Breast epithelium (tissue), 3 donors: Measurements from ENCODE around the gene MCRS1. TPM values are rescaled to one million over a fixed set of nuclear protein-coding genes. Genes with fewer than 3 reads are reported as not detected.

ENCODE experiments used
- total RNA-seq, 3 donors: library from RNA; depleted of rRNA; stranded (reverse); fragments of >200 nt; gene quantifications; one replicate each; pipeline ENCODE4 v1.1.0, GENCODE V29; 2016

Gene MCRS1
- total RNA-seq, 3 donors from 2014 or later = 37.6 to 52.4 (median 52.1) TPM

Other genes with a start within 250 kb of the MCRS1 start
- 1 to 10 TPM in 1 of 3 donors, under 1 TPM in 2; 0.29 to 1.8 (median 0.66) TPM for gene TROAP, start 244.9 kb downstream of the MCRS1 start, total RNA-seq
- under 1 TPM in 2 of 3 donors, not detected in 1; 0.33 to 0.44 TPM for gene C1QL4, start 231.0 kb downstream of the MCRS1 start, total RNA-seq
- gene DNAJC22, start 221.3 kb downstream of the MCRS1 start, total RNA-seq = 1 to 10 TPM in 2 of 3 donors, not detected in 1; 3.6 to 5.0 TPM
- gene SPATS2, start 200.7 kb downstream of the MCRS1 start, total RNA-seq = 10 to 100 TPM; 13.8 to 24.0 (median 22.0) TPM
- gene KCNH3, start 29.1 kb downstream of the MCRS1 start, total RNA-seq = 1 to 10 TPM in 1 of 3 donors, under 1 TPM in 1, not detected in 1; 0.66 to 1.3 TPM
- gene FAM186B, start 37.5 kb upstream of the MCRS1 start, total RNA-seq = under 1 TPM; 0.59 to 0.98 (median 0.96) TPM
- gene PRPF40B, start 55.4 kb upstream of the MCRS1 start, total RNA-seq = 10 to 100 TPM; 10.4 to 34.0 (median 32.8) TPM
- 10 to 100 TPM in 2 of 3 donors, 1 to 10 TPM in 1; 9.8 to 13.8 (median 13.3) TPM for gene FMNL3, start 139.3 kb upstream of the MCRS1 start, total RNA-seq
- 100 to 1,000 TPM; 364 to 620 (median 409) TPM for gene TMBIM6, start 173.4 kb upstream of the MCRS1 start, total RNA-seq